Measurements from ENCODE around the gene ALS2. TPM values are rescaled to one million over a fixed set of nuclear protein-coding genes. Genes with fewer than 3 reads are reported as not detected.

The ALS2 gene
- total RNA-seq, 4 donors from 2014 or later = 17.1 to 40.6 (median 19.5) TPM

DNA sequence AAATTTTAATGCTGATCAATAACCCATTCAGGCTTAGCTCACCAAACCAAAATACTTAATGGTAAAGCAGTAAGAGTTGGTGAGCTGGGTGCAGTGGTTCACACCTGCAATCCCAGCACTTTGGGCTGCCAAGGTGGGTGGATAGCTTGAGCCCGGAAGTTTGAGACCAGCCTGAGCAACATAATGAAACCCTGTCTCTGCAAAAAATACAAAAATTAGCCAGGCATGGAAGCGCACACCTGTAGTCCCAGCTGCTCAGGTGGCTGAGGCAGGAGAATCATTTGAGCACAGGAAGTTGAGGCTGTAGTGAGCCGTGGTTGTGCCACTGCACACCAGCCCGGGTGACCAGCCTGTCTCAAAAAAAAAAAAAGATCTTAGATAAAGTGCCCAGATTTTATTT is 46.6 kb downstream of the ALS2 start:
- intact Hi-C loops (cut with DNase I; ENCODE audit: low total_unique reads) = no loop called here
- DNase-seq = no peak
- Histone ChIP-seq H3K4me1 (no peaks in the 10 kb centered on the region), H3K36me3 (peaks cover 0 to 73% of the 10 kb centered on the region in 2 donors), H3K27ac (no peak overlapping the region), H3K9me3 (no peaks in the 10 kb centered on the region), H3K27me3 (no peaks in the 10 kb centered on the region), H3K4me3 (no peak overlapping the region)
- in situ Hi-C loops (cut with MboI; ENCODE audit: low sequenced_read_pairs in 4 of 4) = no loop called here
- TF ChIP-seq, protein P1, sequence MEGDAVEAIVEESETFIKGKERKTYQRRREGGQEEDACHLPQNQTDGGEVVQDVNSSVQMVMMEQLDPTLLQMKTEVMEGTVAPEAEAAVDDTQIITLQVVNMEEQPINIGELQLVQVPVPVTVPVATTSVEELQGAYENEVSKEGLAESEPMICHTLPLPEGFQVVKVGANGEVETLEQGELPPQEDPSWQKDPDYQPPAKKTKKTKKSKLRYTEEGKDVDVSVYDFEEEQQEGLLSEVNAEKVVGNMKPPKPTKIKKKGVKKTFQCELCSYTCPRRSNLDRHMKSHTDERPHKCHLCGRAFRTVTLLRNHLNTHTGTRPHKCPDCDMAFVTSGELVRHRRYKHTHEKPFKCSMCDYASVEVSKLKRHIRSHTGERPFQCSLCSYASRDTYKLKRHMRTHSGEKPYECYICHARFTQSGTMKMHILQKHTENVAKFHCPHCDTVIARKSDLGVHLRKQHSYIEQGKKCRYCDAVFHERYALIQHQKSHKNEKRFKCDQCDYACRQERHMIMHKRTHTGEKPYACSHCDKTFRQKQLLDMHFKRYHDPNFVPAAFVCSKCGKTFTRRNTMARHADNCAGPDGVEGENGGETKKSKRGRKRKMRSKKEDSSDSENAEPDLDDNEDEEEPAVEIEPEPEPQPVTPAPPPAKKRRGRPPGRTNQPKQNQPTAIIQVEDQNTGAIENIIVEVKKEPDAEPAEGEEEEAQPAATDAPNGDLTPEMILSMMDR (IDR thresholded peaks at IDR 0.05 in 4 of 5, conservative IDR thresholded peaks at IDR 0.05 in 1 of 5) = no peak
- no peak for TF ChIP-seq POLR2A (IDR thresholded peaks at IDR 0.05)
- ATAC-seq = no peak

DNA sequence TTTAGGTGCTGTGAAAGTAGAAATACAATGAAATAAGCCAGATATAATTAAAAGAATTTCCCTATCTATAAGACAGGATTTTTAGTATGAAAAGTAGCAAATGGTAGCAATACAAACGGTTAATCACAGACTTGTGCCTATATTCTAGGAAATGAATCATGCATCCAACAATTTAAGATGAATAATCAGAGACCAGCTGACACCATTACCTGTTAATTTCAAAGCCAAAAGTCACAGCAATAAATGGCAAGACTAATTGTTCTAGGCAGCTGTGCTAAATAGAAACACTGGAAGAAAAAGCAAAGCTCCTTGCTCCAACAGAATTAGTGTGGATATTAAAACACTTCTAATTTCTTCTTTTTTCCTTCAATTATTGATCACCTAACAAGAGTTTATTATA is 47.2 kb downstream of the ALS2 start:
- ATAC-seq = no peak
- TF ChIP-seq POLR2A (IDR thresholded peaks at IDR 0.05) = no peak
- H3K4me1 ChIP-seq = no peaks in the 10 kb centered on the region
- H3K9me3 ChIP-seq = no peaks in the 10 kb centered on the region
- H3K36me3 ChIP-seq = peaks cover 0 to 75% of the 10 kb centered on the region in 2 donors
- no peak overlapping the region for H3K4me3 ChIP-seq
- no peak overlapping the region for H3K27ac ChIP-seq
- intact Hi-C loops (cut with DNase I; ENCODE audit: low total_unique reads) (no loop called here), in situ Hi-C loops (cut with MboI; ENCODE audit: low sequenced_read_pairs in 4 of 4) (no loop called here)
- no peak for DNase-seq
- H3K27me3 ChIP-seq = no peaks in the 10 kb centered on the region

DNA sequence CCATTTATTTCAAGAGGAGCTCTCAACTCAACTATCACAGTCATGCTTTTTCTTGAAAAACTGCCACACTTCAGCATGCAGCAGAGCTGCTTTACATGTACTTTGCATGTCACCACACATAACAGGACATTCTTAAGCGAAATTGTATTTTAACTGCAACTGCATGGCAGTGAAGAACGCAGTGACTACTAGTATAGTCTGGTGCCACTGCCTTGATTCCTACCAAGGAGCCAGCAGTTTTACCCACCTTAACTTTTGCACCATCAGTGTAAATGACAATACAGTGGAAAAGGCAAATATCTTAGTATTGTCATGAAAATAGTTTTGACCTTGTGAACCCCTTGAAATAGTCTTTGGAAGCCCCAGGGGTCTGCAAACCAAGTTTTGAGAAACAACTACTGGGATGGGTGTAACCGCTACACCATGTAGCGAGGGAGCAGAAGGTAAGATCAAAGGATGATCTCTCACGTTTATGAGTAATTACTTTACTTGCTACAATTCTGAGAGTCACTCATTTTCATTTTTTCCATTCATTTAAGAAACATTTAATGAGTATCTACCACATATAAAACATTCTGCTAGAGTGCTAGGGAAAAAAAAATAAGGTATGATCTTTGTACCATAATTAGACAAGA is 50.0 kb downstream of the ALS2 start:
- in situ Hi-C loops (cut with MboI; ENCODE audit: low sequenced_read_pairs in 4 of 4) (no loop called here), intact Hi-C loops (cut with DNase I; ENCODE audit: low total_unique reads) (no loop called here)
- Histone ChIP-seq H3K36me3 (peaks cover 0 to 75% of the 10 kb centered on the region in 2 donors), H3K27ac (no peak overlapping the region), H3K4me3 (no peak overlapping the region), H3K4me1 (no peaks in the 10 kb centered on the region), H3K27me3 (no peaks in the 10 kb centered on the region), H3K9me3 (no peaks in the 10 kb centered on the region)
- no peak for TF ChIP-seq POLR2A (IDR thresholded peaks at IDR 0.05)
- TF ChIP-seq, protein P1 (IDR thresholded peaks at IDR 0.05 in 4 of 5, conservative IDR thresholded peaks at IDR 0.05 in 1 of 5) = no peak
- ATAC-seq (no peak), DNase-seq (no peak)

DNA sequence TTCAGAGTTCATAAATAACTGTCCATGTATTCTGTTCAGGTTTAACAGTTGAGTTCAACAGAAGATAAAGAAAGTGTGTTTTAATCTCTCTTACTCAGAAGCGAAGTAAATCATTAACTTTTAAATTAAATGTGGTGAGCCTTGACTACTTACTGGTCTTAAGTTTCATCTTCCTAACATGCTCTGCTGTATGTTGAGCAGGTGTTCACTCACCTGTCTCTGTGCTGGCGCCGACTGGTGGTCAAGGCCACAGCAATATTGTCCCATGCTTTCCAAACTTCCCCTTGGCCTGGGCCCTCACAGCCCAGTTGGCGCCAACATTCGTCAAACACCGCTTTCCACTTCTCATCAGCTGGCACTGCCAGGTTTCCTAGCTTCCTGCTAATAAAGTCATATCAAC is 65.3 kb downstream of the ALS2 start:
- Histone ChIP-seq H3K4me1 (no peaks in the 10 kb centered on the region), H3K27me3 (no peaks in the 10 kb centered on the region), H3K27ac (no peak overlapping the region), H3K4me3 (no peak overlapping the region), H3K36me3 (peaks cover 7 to 67% of the 10 kb centered on the region in 2 donors), H3K9me3 (no peaks in the 10 kb centered on the region)
- TF ChIP-seq POLR2A (IDR thresholded peaks at IDR 0.05) = no peak
- TF ChIP-seq, protein P1 (IDR thresholded peaks at IDR 0.05 in 4 of 5, conservative IDR thresholded peaks at IDR 0.05 in 1 of 5) = no peak
- in situ Hi-C loops (cut with MboI; ENCODE audit: low sequenced_read_pairs in 4 of 4) = no loop called here
- DNase-seq = no peak
- intact Hi-C loops (cut with DNase I; ENCODE audit: low total_unique reads) = no loop called here
- ATAC-seq = no peak

DNA sequence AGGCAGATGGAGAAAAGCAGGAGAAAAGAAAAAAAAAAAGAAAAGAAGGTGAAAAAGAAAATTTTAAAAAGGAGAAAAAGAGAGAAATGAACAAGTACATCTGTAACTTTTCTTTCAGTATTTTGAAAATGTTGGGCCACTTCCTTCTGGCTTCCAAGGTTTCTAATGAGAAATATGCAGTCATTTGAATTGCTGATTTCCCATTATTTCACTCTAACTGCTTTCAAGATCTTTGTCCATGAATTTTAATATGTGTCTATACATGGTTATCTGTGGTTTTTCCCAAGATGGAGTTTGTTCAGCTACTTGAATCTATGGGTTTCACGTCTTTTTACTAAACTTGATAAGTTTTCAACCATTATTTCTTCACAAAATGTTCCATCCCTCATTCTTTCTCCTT is 68.0 kb downstream of the ALS2 start:
- ATAC-seq (no peak), DNase-seq (no peak)
- H3K27ac ChIP-seq = no peak overlapping the region
- H3K27me3 ChIP-seq = no peaks in the 10 kb centered on the region
- H3K4me1 ChIP-seq = no peaks in the 10 kb centered on the region
- no peaks in the 10 kb centered on the region for H3K9me3 ChIP-seq
- TF ChIP-seq, protein P1 (IDR thresholded peaks at IDR 0.05 in 4 of 5, conservative IDR thresholded peaks at IDR 0.05 in 1 of 5) = no peak
- no peak for TF ChIP-seq POLR2A (IDR thresholded peaks at IDR 0.05)
- intact Hi-C loops (cut with DNase I; ENCODE audit: low total_unique reads) (no loop called here), in situ Hi-C loops (cut with MboI; ENCODE audit: low sequenced_read_pairs in 4 of 4) (no loop called here)
- peaks cover 7 to 84% of the 10 kb centered on the region in 2 donors for H3K36me3 ChIP-seq
- H3K4me3 ChIP-seq = no peak overlapping the region

All from gastrocnemius medialis (tissue), 4 donors.